ENCODE results near the gene TMEM184A.
A peak's percentile ranks its signal among the peaks of the same experiment; 100 is the strongest.

TMEM184A gene

DNA sequence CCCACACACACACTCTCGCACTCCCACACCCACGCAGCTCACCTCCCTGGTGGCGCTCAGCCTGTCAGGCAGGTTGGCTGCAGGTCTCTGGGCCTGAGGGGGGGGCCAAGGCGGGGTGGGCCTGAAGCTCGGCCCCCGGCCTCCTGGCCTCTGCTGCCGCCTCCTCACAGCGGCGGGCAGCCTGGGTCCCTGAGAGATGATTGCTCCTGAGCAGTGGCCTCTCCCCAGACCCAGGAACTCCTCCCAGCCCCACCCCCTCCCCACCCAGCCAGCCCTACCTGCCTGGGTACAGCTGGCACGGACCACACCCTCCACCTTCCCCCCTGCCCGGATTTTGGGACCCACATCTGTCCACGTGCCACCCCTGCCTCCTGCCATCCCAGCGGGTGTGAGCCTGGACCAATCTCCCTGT lies 4.6 kb upstream of the TMEM184A start:
- peaks cover 2 to 11% (median 8%) of the 10 kb centered on the region in 5 donors for H3K4me1 ChIP-seq (ENCODE audit: control insufficient read depth in 5 of 5, insufficient read depth in 5 of 5, low read length in 5 of 5)
- no peak overlapping the region for H3K9ac ChIP-seq (ENCODE audit: low read length in 5 of 5)
- peaks cover 0 to 4% (median 0%) of the 10 kb centered on the region in 5 donors for H3K36me3 ChIP-seq (ENCODE audit: control insufficient read depth in 5 of 5, insufficient read depth in 5 of 5, low read length in 5 of 5)
- H3K27ac ChIP-seq (ENCODE audit: low read depth, low read length) = no peak overlapping the region
- H3K9me3 ChIP-seq (ENCODE audit: control insufficient read depth in 5 of 5, low read length in 5 of 5) = no peaks in the 10 kb centered on the region
- H3K27me3 ChIP-seq (ENCODE audit: control insufficient read depth in 5 of 5, insufficient read depth in 4 of 5, low read length in 5 of 5) = peaks cover 0 to 8% (median 4%) of the 10 kb centered on the region in 5 donors
- H3K4me3 ChIP-seq (ENCODE audit: low read depth in 1 of 5, low read length in 5 of 5) = no peak overlapping the region

- H3K4me1 ChIP-seq (ENCODE audit: control insufficient read depth in 5 of 5, insufficient read depth in 5 of 5, low read length in 5 of 5) = peaks cover 2 to 18% (median 15%) of the 10 kb centered on the region in 5 donors
- no peak overlapping the region for H3K9ac ChIP-seq (ENCODE audit: low read length in 5 of 5)
- H3K27ac ChIP-seq (ENCODE audit: low read depth, low read length) = no peak overlapping the region
- no peaks in the 10 kb centered on the region for H3K36me3 ChIP-seq (ENCODE audit: control insufficient read depth in 5 of 5, insufficient read depth in 5 of 5, low read length in 5 of 5)
- peaks cover 0 to 8% (median 4%) of the 10 kb centered on the region in 5 donors for H3K27me3 ChIP-seq (ENCODE audit: control insufficient read depth in 5 of 5, insufficient read depth in 4 of 5, low read length in 5 of 5)
- H3K4me3 ChIP-seq (ENCODE audit: low read depth in 1 of 5, low read length in 5 of 5) = no peak overlapping the region
- H3K9me3 ChIP-seq (ENCODE audit: control insufficient read depth in 5 of 5, low read length in 5 of 5) = no peaks in the 10 kb centered on the region
Observed at GRCh38 chr7:1559626-1560590, 3.9 kb upstream of the TMEM184A start.

GRCh38 chr7:1558841-1559625 lies 3.0 kb upstream of the TMEM184A start:
- Histone ChIP-seq H3K9ac (ENCODE audit: low read length in 5 of 5) (peak overlapping the region in 1 of 5 donors; percentile 2), H3K27ac (ENCODE audit: low read depth, low read length) (no peak overlapping the region)

GRCh38 chr7:1558181-1558811 lies 2.3 kb upstream of the TMEM184A start:
- Histone ChIP-seq H3K9me3 (ENCODE audit: control insufficient read depth in 5 of 5, low read length in 5 of 5) (no peaks in the 10 kb centered on the region), H3K27ac (ENCODE audit: low read depth, low read length) (no peak overlapping the region), H3K27me3 (ENCODE audit: control insufficient read depth in 5 of 5, insufficient read depth in 4 of 5, low read length in 5 of 5) (peaks cover 0 to 8% (median 4%) of the 10 kb centered on the region in 5 donors), H3K4me3 (ENCODE audit: low read depth in 1 of 5, low read length in 5 of 5) (no peak overlapping the region), H3K36me3 (ENCODE audit: control insufficient read depth in 5 of 5, insufficient read depth in 5 of 5, low read length in 5 of 5) (no peaks in the 10 kb centered on the region), H3K9ac (ENCODE audit: low read length in 5 of 5) (peak overlapping the region in 1 of 5 donors; percentile 2), H3K4me1 (ENCODE audit: control insufficient read depth in 5 of 5, insufficient read depth in 5 of 5, low read length in 5 of 5) (peaks cover 0 to 21% (median 15%) of the 10 kb centered on the region in 5 donors)

More at GRCh38 chr7:1558841-1559625, 3.0 kb upstream of the TMEM184A start:
- peaks cover 0 to 8% (median 4%) of the 10 kb centered on the region in 5 donors for H3K27me3 ChIP-seq (ENCODE audit: control insufficient read depth in 5 of 5, insufficient read depth in 4 of 5, low read length in 5 of 5)
- no peak overlapping the region for H3K4me3 ChIP-seq (ENCODE audit: low read depth in 1 of 5, low read length in 5 of 5)
- H3K36me3 ChIP-seq (ENCODE audit: control insufficient read depth in 5 of 5, insufficient read depth in 5 of 5, low read length in 5 of 5) = no peaks in the 10 kb centered on the region
- no peaks in the 10 kb centered on the region for H3K9me3 ChIP-seq (ENCODE audit: control insufficient read depth in 5 of 5, low read length in 5 of 5)
- H3K4me1 ChIP-seq (ENCODE audit: control insufficient read depth in 5 of 5, insufficient read depth in 5 of 5, low read length in 5 of 5) = peaks cover 0 to 21% (median 15%) of the 10 kb centered on the region in 5 donors

- Histone ChIP-seq H3K27me3 (ENCODE audit: control insufficient read depth in 5 of 5, insufficient read depth in 4 of 5, low read length in 5 of 5) (peaks cover 0 to 8% (median 4%) of the 10 kb centered on the region in 5 donors), H3K4me1 (ENCODE audit: control insufficient read depth in 5 of 5, insufficient read depth in 5 of 5, low read length in 5 of 5) (peaks cover 0 to 21% (median 15%) of the 10 kb centered on the region in 5 donors), H3K4me3 (ENCODE audit: low read depth in 1 of 5, low read length in 5 of 5) (no peak overlapping the region), H3K9ac (ENCODE audit: low read length in 5 of 5) (no peak overlapping the region), H3K36me3 (ENCODE audit: control insufficient read depth in 5 of 5, insufficient read depth in 5 of 5, low read length in 5 of 5) (no peaks in the 10 kb centered on the region), H3K27ac (ENCODE audit: low read depth, low read length) (no peak overlapping the region), H3K9me3 (ENCODE audit: control insufficient read depth in 5 of 5, low read length in 5 of 5) (no peaks in the 10 kb centered on the region)
Observed at GRCh38 chr7:1557771-1558170, 1.8 kb upstream of the TMEM184A start.

- no peaks in the 10 kb centered on the region for H3K9me3 ChIP-seq (ENCODE audit: control insufficient read depth in 5 of 5, low read length in 5 of 5)
- H3K27me3 ChIP-seq (ENCODE audit: control insufficient read depth in 5 of 5, insufficient read depth in 4 of 5, low read length in 5 of 5) = peaks cover 0 to 8% (median 4%) of the 10 kb centered on the region in 5 donors
- no peak overlapping the region for H3K9ac ChIP-seq (ENCODE audit: low read length in 5 of 5)
- no peak overlapping the region for H3K27ac ChIP-seq (ENCODE audit: low read depth, low read length)
- H3K36me3 ChIP-seq (ENCODE audit: control insufficient read depth in 5 of 5, insufficient read depth in 5 of 5, low read length in 5 of 5) = no peaks in the 10 kb centered on the region
- no peak overlapping the region for H3K4me3 ChIP-seq (ENCODE audit: low read depth in 1 of 5, low read length in 5 of 5)
- peaks cover 0 to 21% (median 15%) of the 10 kb centered on the region in 5 donors for H3K4me1 ChIP-seq (ENCODE audit: control insufficient read depth in 5 of 5, insufficient read depth in 5 of 5, low read length in 5 of 5)
Observed at GRCh38 chr7:1557006-1557405, 1.0 kb upstream of the TMEM184A start.

GRCh38 chr7:1555046-1555812 lies 776 bp downstream of the TMEM184A start:
- Histone ChIP-seq H3K9me3 (ENCODE audit: control insufficient read depth in 5 of 5, low read length in 5 of 5) (no peaks in the 10 kb centered on the region), H3K36me3 (ENCODE audit: control insufficient read depth in 5 of 5, insufficient read depth in 5 of 5, low read length in 5 of 5) (no peaks in the 10 kb centered on the region), H3K27ac (ENCODE audit: low read depth, low read length) (no peak overlapping the region), H3K4me1 (ENCODE audit: control insufficient read depth in 5 of 5, insufficient read depth in 5 of 5, low read length in 5 of 5) (peaks cover 0 to 21% (median 15%) of the 10 kb centered on the region in 5 donors), H3K4me3 (ENCODE audit: low read depth in 1 of 5, low read length in 5 of 5) (peak overlapping the region in 2 of 5 donors; percentile 22 to 38), H3K9ac (ENCODE audit: low read length in 5 of 5) (peak overlapping the region in 2 of 5 donors; percentile 4 to 28), H3K27me3 (ENCODE audit: control insufficient read depth in 5 of 5, insufficient read depth in 4 of 5, low read length in 5 of 5) (peaks cover 0 to 6% (median 2%) of the 10 kb centered on the region in 5 donors)

DNA sequence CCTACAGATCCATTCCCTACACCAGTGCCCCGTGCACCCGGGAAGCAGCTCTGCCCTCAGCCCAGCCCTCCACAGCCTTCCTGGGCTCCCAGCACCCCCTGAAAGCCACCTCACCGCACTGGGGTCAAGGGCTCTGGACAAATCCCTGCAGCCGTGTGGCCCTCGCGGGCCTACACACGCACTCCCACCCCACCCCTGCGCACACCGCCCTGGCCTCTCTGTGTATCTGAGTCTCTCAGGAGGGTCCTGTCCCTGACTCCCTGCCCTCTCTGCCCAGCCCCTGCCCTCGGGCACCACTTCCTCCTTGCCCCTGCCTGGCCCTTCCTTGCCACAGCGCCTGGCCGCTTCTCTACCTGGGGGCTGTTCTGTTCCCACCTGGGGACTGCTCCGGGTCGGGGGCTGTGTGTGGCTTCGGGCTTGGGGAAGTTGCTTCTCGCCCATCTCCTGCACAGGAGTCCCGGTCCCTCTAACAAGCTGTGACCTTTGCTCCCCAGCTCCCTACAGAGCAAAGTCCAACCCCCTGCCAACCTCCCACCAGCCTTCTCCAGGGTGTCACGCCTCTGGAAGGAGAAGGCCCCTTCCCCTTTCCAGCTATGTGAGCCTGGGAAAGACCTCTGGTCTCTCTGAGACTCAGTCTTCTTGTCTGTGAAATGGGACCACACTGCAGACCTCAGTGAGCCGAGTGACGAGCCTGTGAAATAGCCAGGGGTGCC lies 1.5 kb downstream of the TMEM184A start:
- H3K9me3 ChIP-seq (ENCODE audit: control insufficient read depth in 5 of 5, low read length in 5 of 5) = no peaks in the 10 kb centered on the region
- H3K9ac ChIP-seq (ENCODE audit: low read length in 5 of 5) = peak overlapping the region in 1 of 5 donors; percentile 4
- peaks cover 0 to 21% (median 15%) of the 10 kb centered on the region in 5 donors for H3K4me1 ChIP-seq (ENCODE audit: control insufficient read depth in 5 of 5, insufficient read depth in 5 of 5, low read length in 5 of 5)
- H3K4me3 ChIP-seq (ENCODE audit: low read depth in 1 of 5, low read length in 5 of 5) = peak overlapping the region in 1 of 5 donors; percentile 38
- no peak overlapping the region for H3K27ac ChIP-seq (ENCODE audit: low read depth, low read length)
- H3K27me3 ChIP-seq (ENCODE audit: control insufficient read depth in 5 of 5, insufficient read depth in 4 of 5, low read length in 5 of 5) = peaks cover 0 to 4% (median 0%) of the 10 kb centered on the region in 5 donors
- H3K36me3 ChIP-seq (ENCODE audit: control insufficient read depth in 5 of 5, insufficient read depth in 5 of 5, low read length in 5 of 5) = no peaks in the 10 kb centered on the region

All from subcutaneous abdominal adipose tissue (tissue), 5 donors.